SK-N-SH treated with all-trans-retinoic acid at 6 μM for 48 hours (cell line): ENCODE results near the gene CHCHD6.

Experiments used
- ATAC-seq: fragments of 200-7000 bp; cut with Tn5 transposase; 3 replicates; pipeline ENCODE4 v1.9.1; 2020; ENCODE audit warnings: mild to moderate bottlenecking, moderate library complexity
- GLIS3 ChIP-seq: fragments of 250-450 bp; sonication (Bioruptor Pico); IDR thresholded peaks from 2 replicates; pipeline ENCODE4 v1.5.0; 2020; ENCODE audit warnings: mild to moderate bottlenecking, moderate library complexity
- ISL1 ChIP-seq: fragments of 250-450 bp; sonication (Bioruptor Pico); IDR thresholded peaks from 2 replicates; pipeline ENCODE4 v2.1.2; 2022; ENCODE audit warnings: mild to moderate bottlenecking, moderate library complexity
- OSR1 ChIP-seq: fragments of 250-450 bp; sonication (Bioruptor Pico); IDR thresholded peaks from 2 replicates; pipeline ENCODE4 v1.8.0; 2022; ENCODE audit warnings: moderate library complexity, mild to moderate bottlenecking, inconsistent platforms
- RARB ChIP-seq: fragments of 250-450 bp; sonication (Bioruptor Pico); IDR thresholded peaks from 2 replicates; pipeline ENCODE4 v1.8.0; 2021; ENCODE audit warnings: mild to moderate bottlenecking, moderate library complexity
- SNAI2 ChIP-seq: fragments of 250-450 bp; sonication (Bioruptor Pico); IDR thresholded peaks from 2 replicates; pipeline ENCODE4 v1.5.0; 2020; ENCODE audit warnings: mild to moderate bottlenecking, moderate library complexity
- TCF4 ChIP-seq: fragments of 250-450 bp; sonication (Bioruptor Pico); IDR thresholded peaks from 2 replicates; pipeline ENCODE4 v1.8.0; 2021; ENCODE audit warnings: mild to moderate bottlenecking, moderate library complexity, borderline replicate concordance
- ZC3H10 ChIP-seq: fragments of 250-450 bp; sonication (Bioruptor Pico); IDR thresholded peaks from 2 replicates; pipeline ENCODE4 v1.5.1; 2021; ENCODE audit warnings: mild to moderate bottlenecking, moderate library complexity
- ZFP3 ChIP-seq: fragments of 250-450 bp; sonication (Bioruptor Pico); IDR thresholded peaks from 2 replicates; pipeline ENCODE4 v1.5.0; 2020; ENCODE audit warnings: mild to moderate bottlenecking, moderate library complexity
- ZFP30 ChIP-seq: fragments of 450-650 bp; formaldehyde crosslinking; IDR thresholded peaks from 2 replicates; pipeline ENCODE4 v1.5.0; 2022; ENCODE audit warnings: mild to moderate bottlenecking, moderate library complexity
- ZNF565 ChIP-seq: fragments of 450-650 bp; formaldehyde crosslinking; conservative IDR thresholded peaks from 2 replicates; pipeline ENCODE4 v1.5.0; 2020; ENCODE audit warnings: low read depth, mild to moderate bottlenecking, moderate library complexity
- ZNF70 ChIP-seq: fragments of 450-650 bp; formaldehyde crosslinking; IDR thresholded peaks from 2 replicates; pipeline ENCODE4 v1.5.0; 2020; ENCODE audit warnings: mild to moderate bottlenecking, moderate library complexity
- ZNF8 ChIP-seq: fragments of 450-650 bp; formaldehyde crosslinking; IDR thresholded peaks from 2 replicates; pipeline ENCODE4 v1.5.0; 2020; ENCODE audit warnings: mild to moderate bottlenecking, moderate library complexity
- TF ChIP-seq, protein P1 (sequence below): fragments of 250-450 bp; sonication (Bioruptor Pico); IDR thresholded peaks from 2 replicates; pipeline ENCODE4 v1.5.0; 2020; ENCODE audit warnings: mild to moderate bottlenecking, moderate library complexity
- TF ChIP-seq, protein P2 (sequence below): fragments of 250-450 bp; sonication (Bioruptor Pico); IDR thresholded peaks from 2 replicates; pipeline ENCODE4 v1.8.0; 2021; ENCODE audit warnings: low read depth, mild to moderate bottlenecking, moderate library complexity, borderline replicate concordance
- TF ChIP-seq, protein P3 (sequence below): fragments of 250-450 bp; sonication (Bioruptor Pico); IDR thresholded peaks from 2 replicates; pipeline ENCODE4 v1.8.0; 2020; ENCODE audit warnings: mild to moderate bottlenecking, moderate library complexity, borderline replicate concordance

CHCHD6 gene

DNA sequence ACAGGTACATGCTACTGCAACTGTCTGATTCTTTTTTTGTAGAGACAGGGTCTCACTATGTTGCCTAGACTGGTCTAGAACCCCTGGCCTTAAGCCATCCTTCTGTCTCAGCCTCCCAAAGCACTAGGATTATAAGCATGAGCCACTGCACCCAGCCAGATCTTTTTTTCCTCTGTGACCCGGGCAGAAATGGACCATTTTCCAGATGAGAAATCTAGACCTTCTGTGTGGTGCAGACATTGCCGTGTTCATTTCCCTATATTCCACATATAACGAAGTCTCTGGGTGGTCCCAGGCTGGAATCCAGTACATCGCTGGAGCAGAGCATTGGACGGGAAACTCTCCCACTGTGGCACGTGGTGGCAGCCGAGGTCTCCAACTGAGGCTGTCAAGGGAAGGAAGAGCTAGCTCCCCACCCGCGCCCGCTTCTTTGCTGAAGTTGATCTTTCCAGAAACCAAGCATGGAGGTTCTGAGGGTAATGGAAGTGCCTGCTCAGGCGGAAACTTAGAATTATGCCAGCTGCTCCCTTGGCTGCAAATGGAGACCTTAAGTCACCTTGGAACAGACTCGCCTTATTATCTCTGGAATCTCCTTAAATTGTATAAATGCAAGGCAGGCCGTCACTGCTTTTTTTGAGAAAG is 26.1 kb upstream of the CHCHD6 start (continued):
- TF ChIP-seq ZFP3 (CRISPR knock-in tag) = no peak

DNA sequence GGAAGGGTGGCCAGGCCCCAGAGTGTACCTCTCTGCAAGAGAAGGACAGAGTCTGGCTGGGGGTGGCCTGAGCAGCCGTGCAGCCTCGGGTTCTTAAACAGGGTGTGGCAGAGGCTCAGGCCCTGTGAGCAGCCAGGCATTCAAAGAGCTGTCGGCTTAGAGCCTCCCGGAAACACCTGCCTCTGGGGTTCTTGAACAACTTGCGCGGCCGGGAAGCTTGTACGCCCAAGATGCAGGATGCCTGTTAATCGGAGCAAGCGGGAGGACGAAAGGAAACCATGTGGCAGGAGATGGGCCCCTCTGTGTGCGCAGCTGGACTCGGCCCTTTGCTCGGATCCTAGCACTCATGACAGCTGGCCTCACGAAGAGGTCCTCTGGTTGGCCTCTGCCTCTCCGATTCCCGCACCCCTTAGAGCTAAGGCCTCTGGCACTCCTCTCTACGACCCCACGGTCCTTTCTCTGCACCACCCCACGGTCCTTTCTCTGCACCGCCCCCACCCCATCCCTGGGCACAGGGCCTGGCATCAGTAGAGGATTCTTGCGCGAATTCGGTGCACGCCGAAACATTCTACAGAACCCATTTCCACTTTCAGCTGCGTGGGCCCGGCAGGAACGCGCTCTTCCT is 25.2 kb upstream of the CHCHD6 start:
- ATAC-seq = peak; percentile 4; the same call in 2 of the 3 replicates
- TF ChIP-seq ZNF70 (CRISPR knock-in tag) (no peak), ZFP30 (CRISPR knock-in tag) (no peak), TCF4 (no peak), ISL1 (CRISPR knock-in tag) (no peak), SNAI2 (CRISPR knock-in tag) (no peak), OSR1 (CRISPR knock-in tag) (no peak)
- TF ChIP-seq, protein P1, sequence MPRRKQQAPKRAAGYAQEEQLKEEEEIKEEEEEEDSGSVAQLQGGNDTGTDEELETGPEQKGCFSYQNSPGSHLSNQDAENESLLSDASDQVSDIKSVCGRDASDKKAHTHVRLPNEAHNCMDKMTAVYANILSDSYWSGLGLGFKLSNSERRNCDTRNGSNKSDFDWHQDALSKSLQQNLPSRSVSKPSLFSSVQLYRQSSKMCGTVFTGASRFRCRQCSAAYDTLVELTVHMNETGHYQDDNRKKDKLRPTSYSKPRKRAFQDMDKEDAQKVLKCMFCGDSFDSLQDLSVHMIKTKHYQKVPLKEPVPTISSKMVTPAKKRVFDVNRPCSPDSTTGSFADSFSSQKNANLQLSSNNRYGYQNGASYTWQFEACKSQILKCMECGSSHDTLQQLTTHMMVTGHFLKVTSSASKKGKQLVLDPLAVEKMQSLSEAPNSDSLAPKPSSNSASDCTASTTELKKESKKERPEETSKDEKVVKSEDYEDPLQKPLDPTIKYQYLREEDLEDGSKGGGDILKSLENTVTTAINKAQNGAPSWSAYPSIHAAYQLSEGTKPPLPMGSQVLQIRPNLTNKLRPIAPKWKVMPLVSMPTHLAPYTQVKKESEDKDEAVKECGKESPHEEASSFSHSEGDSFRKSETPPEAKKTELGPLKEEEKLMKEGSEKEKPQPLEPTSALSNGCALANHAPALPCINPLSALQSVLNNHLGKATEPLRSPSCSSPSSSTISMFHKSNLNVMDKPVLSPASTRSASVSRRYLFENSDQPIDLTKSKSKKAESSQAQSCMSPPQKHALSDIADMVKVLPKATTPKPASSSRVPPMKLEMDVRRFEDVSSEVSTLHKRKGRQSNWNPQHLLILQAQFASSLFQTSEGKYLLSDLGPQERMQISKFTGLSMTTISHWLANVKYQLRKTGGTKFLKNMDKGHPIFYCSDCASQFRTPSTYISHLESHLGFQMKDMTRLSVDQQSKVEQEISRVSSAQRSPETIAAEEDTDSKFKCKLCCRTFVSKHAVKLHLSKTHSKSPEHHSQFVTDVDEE (CRISPR knock-in tag) = no peak
- TF ChIP-seq, protein P2, sequence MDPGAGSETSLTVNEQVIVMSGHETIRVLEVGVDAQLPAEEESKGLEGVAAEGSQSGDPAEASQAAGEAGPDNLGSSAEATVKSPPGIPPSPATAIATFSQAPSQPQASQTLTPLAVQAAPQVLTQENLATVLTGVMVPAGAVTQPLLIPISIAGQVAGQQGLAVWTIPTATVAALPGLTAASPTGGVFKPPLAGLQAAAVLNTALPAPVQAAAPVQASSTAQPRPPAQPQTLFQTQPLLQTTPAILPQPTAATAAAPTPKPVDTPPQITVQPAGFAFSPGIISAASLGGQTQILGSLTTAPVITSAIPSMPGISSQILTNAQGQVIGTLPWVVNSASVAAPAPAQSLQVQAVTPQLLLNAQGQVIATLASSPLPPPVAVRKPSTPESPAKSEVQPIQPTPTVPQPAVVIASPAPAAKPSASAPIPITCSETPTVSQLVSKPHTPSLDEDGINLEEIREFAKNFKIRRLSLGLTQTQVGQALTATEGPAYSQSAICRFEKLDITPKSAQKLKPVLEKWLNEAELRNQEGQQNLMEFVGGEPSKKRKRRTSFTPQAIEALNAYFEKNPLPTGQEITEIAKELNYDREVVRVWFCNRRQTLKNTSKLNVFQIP (CRISPR knock-in tag) = no peak

DNA sequence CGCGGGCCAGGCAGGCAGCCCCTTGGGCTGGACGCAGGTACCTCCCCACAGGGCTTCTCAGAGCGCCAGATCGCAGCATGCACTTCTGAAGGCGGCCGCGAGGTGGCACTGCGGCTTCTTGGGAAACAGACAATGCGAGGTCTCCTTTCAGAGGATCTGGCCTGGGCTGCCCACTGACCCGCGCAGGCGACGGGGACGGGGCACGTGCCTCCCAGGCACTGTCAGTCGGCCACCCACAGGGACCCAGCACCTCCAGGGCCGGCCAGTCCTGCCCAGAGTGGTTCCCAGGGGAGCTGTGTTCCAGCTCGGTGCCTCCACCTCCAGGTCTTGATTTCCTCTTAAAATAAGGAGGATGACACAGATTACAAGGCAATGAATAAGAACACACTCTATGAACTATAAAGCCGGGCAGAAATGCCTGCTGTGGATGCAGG is 24.7 kb upstream of the CHCHD6 start:
- peak; percentile 94 for ATAC-seq
- TF ChIP-seq, protein P1 (CRISPR knock-in tag) = peak; percentile 26; the same call in 1 of the 2 replicates
- no peak for TF ChIP-seq GLIS3 (CRISPR knock-in tag)

DNA sequence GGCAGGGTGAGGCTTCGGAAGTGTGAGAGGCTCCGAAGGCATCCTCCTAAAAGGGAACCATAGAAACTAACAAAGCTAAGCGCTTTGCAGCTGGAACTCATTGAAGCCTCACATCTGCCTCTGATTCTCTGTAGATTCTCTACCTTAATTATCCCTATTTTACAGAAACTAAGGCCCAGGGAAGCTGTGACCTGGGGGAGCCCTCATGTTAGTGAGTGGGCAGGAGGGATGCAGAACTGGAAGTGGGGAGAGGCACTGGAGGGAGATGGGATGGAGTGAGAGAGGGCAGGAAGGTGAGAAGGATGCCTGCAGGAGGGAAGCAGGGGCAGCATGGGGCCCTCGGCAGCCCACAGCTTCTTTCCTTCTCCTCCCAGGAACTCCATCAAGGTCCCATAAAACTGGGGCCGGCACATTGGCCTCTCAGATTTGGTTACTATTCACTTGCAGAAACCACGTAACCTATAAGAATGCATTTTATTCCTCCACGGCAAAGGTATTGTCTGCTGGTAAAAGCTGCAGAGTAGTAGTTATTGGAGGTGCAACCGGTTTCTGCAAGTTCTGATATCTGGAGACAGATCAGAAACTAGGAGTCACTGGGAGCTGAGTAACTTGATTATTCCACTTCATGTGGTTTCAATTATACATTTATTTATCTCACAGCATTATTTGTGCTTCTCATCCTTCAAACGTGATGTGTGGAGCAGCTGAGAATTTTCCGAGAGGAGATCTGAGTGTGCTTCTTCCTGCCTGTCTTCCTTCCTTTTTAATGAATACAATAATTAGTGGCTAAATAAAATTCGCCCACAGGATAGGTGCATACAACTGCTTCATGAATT is 24.0 kb upstream of the CHCHD6 start:
- peak; percentile 64 for ATAC-seq
- TF ChIP-seq ZNF565 (CRISPR knock-in tag) (no peak), GLIS3 (CRISPR knock-in tag) (no peak), ZNF8 (CRISPR knock-in tag) (no peak), RARB (CRISPR knock-in tag) (no peak), TCF4 (peak; percentile 91), ZC3H10 (CRISPR knock-in tag) (no peak)
- TF ChIP-seq, protein P1 (CRISPR knock-in tag) = peak; percentile 84; the same call in 1 of the 2 replicates
- TF ChIP-seq, protein P3, sequence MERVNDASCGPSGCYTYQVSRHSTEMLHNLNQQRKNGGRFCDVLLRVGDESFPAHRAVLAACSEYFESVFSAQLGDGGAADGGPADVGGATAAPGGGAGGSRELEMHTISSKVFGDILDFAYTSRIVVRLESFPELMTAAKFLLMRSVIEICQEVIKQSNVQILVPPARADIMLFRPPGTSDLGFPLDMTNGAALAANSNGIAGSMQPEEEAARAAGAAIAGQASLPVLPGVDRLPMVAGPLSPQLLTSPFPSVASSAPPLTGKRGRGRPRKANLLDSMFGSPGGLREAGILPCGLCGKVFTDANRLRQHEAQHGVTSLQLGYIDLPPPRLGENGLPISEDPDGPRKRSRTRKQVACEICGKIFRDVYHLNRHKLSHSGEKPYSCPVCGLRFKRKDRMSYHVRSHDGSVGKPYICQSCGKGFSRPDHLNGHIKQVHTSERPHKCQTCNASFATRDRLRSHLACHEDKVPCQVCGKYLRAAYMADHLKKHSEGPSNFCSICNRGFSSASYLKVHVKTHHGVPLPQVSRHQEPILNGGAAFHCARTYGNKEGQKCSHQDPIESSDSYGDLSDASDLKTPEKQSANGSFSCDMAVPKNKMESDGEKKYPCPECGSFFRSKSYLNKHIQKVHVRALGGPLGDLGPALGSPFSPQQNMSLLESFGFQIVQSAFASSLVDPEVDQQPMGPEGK (CRISPR knock-in tag) = no peak
